CD14-positive monocyte (primary cell): ENCODE data around the gene CRP. TPM values are rescaled to one million over a fixed set of nuclear protein-coding genes. Genes with fewer than 3 reads are reported as not detected.

Experiments used
- DNase-seq, 3 donors: peaks; one replicate each; pipeline ENCODE4 v3.0.0-alpha.2; 2011 to 2022
- H2AFZ ChIP-seq: 2 replicates; pipeline ENCODE4 v1.6.0; 2012; ENCODE audit warnings: mild to moderate bottlenecking, low read depth, low read length, inconsistent platforms; ENCODE audit not compliant: insufficient read depth, poor library complexity, severe bottlenecking
- H3K27ac ChIP-seq, 2 donors: 1 replicate in 1 of 2; 2 replicates in 1 of 2; pipeline ENCODE4 v1.5.1; 2012 to 2013; ENCODE audit warnings: low read length in 2 of 2, control low read depth in 1 of 2, inconsistent platforms in 1 of 2, low read depth in 1 of 2, mild to moderate bottlenecking in 1 of 2
- H3K27me3 ChIP-seq, 2 donors: one replicate each; pipeline versions ENCODE4 v1.6.0 to v1.6.1; 2011 to 2013; ENCODE audit warnings: low read length in 2 of 2; ENCODE audit not compliant: control insufficient read depth in 2 of 2, insufficient read depth in 2 of 2
- H3K36me3 ChIP-seq, 2 donors: replicated peaks in 1 of 2; 1 replicate in 1 of 2; 2 replicates in 1 of 2; pipeline versions ENCODE4 v1.5.1 to v1.6.1; 2012 to 2013; ENCODE audit warnings: low read length in 2 of 2, control low read depth in 1 of 2, inconsistent platforms in 1 of 2, mild to moderate bottlenecking in 1 of 2; ENCODE audit not compliant: insufficient read depth in 2 of 2, control insufficient read depth in 1 of 2
- H3K4me1 ChIP-seq, 2 donors: 1 replicate in 1 of 2; 2 replicates in 1 of 2; pipeline versions ENCODE4 v1.5.1 to v1.6.1; 2012 to 2013; ENCODE audit warnings: low read length in 2 of 2, control low read depth in 1 of 2, inconsistent platforms in 1 of 2, mild to moderate bottlenecking in 1 of 2, moderate library complexity in 1 of 2; ENCODE audit not compliant: insufficient read depth in 2 of 2, control insufficient read depth in 1 of 2
- H3K4me2 ChIP-seq: replicated peaks from 2 replicates; pipeline ENCODE3; 2012; ENCODE audit warnings: low read length, moderate library complexity, mild to moderate bottlenecking; ENCODE audit not compliant: poor library complexity, severe bottlenecking; ENCODE audit errors: extremely low read depth
- H3K4me3 ChIP-seq, 3 experiments: fragments of 200-600 bp in 1 of 3; sonication (generic) in 1 of 3; replicated peaks in 1 of 3; 1 replicate in 2 of 3; 2 replicates in 1 of 3; pipeline ENCODE4 v1.5.1; 2011 to 2013; ENCODE audit warnings: low read length in 3 of 3, mild to moderate bottlenecking in 3 of 3, control low read depth in 2 of 3, low read depth in 2 of 3, inconsistent platforms in 1 of 3, moderate library complexity in 1 of 3
- H3K79me2 ChIP-seq: 2 replicates; pipeline ENCODE4 v1.6.0; 2012; ENCODE audit warnings: mild to moderate bottlenecking, control low read depth, inconsistent platforms, low read length, moderate library complexity; ENCODE audit not compliant: insufficient read depth
- H3K9ac ChIP-seq: 2 replicates; pipeline ENCODE4 v1.6.0; 2017; ENCODE audit warnings: low read length, mild to moderate bottlenecking; ENCODE audit not compliant: insufficient read depth, poor library complexity, severe bottlenecking
- H3K9me3 ChIP-seq, 2 donors: replicated peaks in 1 of 2; 1 replicate in 1 of 2; 2 replicates in 1 of 2; pipeline versions ENCODE4 v1.5.1 to v1.6.1; 2012 to 2013; ENCODE audit warnings: low read length in 2 of 2, control low read depth in 1 of 2; ENCODE audit not compliant: control insufficient read depth in 1 of 2, insufficient read depth in 1 of 2
- H4K20me1 ChIP-seq: 2 replicates; pipeline ENCODE4 v1.6.0; 2012; ENCODE audit warnings: mild to moderate bottlenecking, low read length, control low read depth, moderate library complexity; ENCODE audit not compliant: insufficient read depth
- H3K27ac Mint-ChIP-seq, 7 donors: one replicate each; pipeline ENCODE4 v1.8.0; 2020; ENCODE audit warnings: mild to moderate bottlenecking in 7 of 7, mixed read lengths in 7 of 7, moderate library complexity in 6 of 7, inconsistent platforms in 2 of 7
- H3K27me3 Mint-ChIP-seq, 3 donors: one replicate each; pipeline ENCODE4 v1.8.0; 2021 to 2022; ENCODE audit warnings: low read depth in 3 of 3, mild to moderate bottlenecking in 3 of 3, mixed read lengths in 3 of 3, moderate library complexity in 3 of 3, inconsistent platforms in 1 of 3
- H3K36me3 Mint-ChIP-seq, 2 donors: one replicate each; pipeline ENCODE4 v1.8.0; 2020; ENCODE audit warnings: mixed read lengths in 2 of 2, inconsistent platforms in 1 of 2, mild to moderate bottlenecking in 1 of 2
- H3K4me1 Mint-ChIP-seq: one replicate; pipeline ENCODE4 v1.8.0; 2020; ENCODE audit warnings: mild to moderate bottlenecking, mixed read lengths
- H3K4me3 Mint-ChIP-seq, 2 donors: one replicate each; pipeline ENCODE4 v1.8.0; 2020; ENCODE audit warnings: mild to moderate bottlenecking in 2 of 2, mixed read lengths in 2 of 2, moderate library complexity in 1 of 2
- H3K9me3 Mint-ChIP-seq, 7 donors: one replicate each; pipeline ENCODE4 v1.8.0; 2020 to 2022; ENCODE audit warnings: mixed read lengths in 7 of 7, mild to moderate bottlenecking in 6 of 7, moderate library complexity in 6 of 7, inconsistent platforms in 2 of 7
- CTCF ChIP-seq: fragments of 200-600 bp; IDR thresholded peaks from one replicate; pipeline ENCODE4 v1.8.0; 2022; ENCODE audit warnings: antibody characterized with exemption, mild to moderate bottlenecking
- WGBS: methylation state at CpG from one replicate; pipeline ENCODE4 v1.1.5; 2013; ENCODE audit warnings: missing lambda C conversion rate; ENCODE audit not compliant: insufficient coverage; 5-methylcytosine and 5-hydroxymethylcytosine counted together
- intact Hi-C, 2 donors: fragments of 100-400 bp; cut with micrococcal nuclease; formaldehyde crosslinking; loops; one replicate each; pipeline versions ENCODE4 v1.15.0 to v1.15.1; 2023
- polyA plus RNA-seq, 3 donors: library from polyadenylated mRNA; depleted of rRNA in 1 of 3; unstranded in 2 of 3; stranded (reverse) in 1 of 3; fragments of 300-500 nt in 2 of 3; fragments of >200 nt in 1 of 3; fragmentation: Illumina TruSeq in 2 of 3; gene quantifications; 1 replicate in 2 of 3; 2 replicates in 1 of 3; pipeline ENCODE4 v1.2.3, GENCODE V29; 2012 to 2021

CRP gene
- polyA plus RNA-seq, 3 donors = not detected

- Mint-ChIP-seq H3K9me3 (peaks cover 0 to 6% (median 0%) of the 10 kb centered on the region in 7 donors), H3K36me3 (no peaks in the 10 kb centered on the region), H3K27ac (no peak overlapping the region), H3K27me3 (peaks cover 0 to 2% (median 2%) of the 10 kb centered on the region in 3 donors), H3K4me1 (peaks cover 6% of the 10 kb centered on the region), H3K4me3 (no peak overlapping the region)
- Histone ChIP-seq H2AFZ (peak overlapping the region; percentile 27), H3K27ac (no peak overlapping the region), H3K27me3 (no peaks in the 10 kb centered on the region), H3K36me3 (no peaks in the 10 kb centered on the region), H3K9ac (no peak overlapping the region), H3K4me1 (peaks cover 0 to 3% of the 10 kb centered on the region in 2 donors), H3K4me3 (no peak overlapping the region), H3K9me3 (no peaks in the 10 kb centered on the region), H3K4me2 (no peak overlapping the region), H3K79me2 (no peaks in the 10 kb centered on the region), H4K20me1 (no peaks in the 10 kb centered on the region)
- DNase-seq = no peak
- no CpG with 5 or more reads among the region's 3 CpGs for WGBS
- intact Hi-C loops = no loop called here
- no peak for TF ChIP-seq CTCF
These were observed 14.7 kb downstream of the CRP start for GRCh38 chr1:159699653-159700052.

- Mint-ChIP-seq H3K27me3 (peaks cover 0 to 2% (median 2%) of the 10 kb centered on the region in 3 donors), H3K4me1 (peaks cover 6% of the 10 kb centered on the region), H3K27ac (no peak overlapping the region), H3K9me3 (peaks cover 0 to 6% (median 0%) of the 10 kb centered on the region in 7 donors), H3K36me3 (no peaks in the 10 kb centered on the region), H3K4me3 (no peak overlapping the region)
- DNase-seq = no peak
- H3K79me2 ChIP-seq = no peaks in the 10 kb centered on the region
- H3K4me1 ChIP-seq = peaks cover 0 to 3% of the 10 kb centered on the region in 2 donors
- H3K4me3 ChIP-seq = no peak overlapping the region
- H3K36me3 ChIP-seq = no peaks in the 10 kb centered on the region
- H3K27ac ChIP-seq = no peak overlapping the region
- no peak overlapping the region for H3K4me2 ChIP-seq
- no peaks in the 10 kb centered on the region for H4K20me1 ChIP-seq
- no peak overlapping the region for H2AFZ ChIP-seq
- no peaks in the 10 kb centered on the region for H3K27me3 ChIP-seq
- intact Hi-C loops = no loop called here
- no peaks in the 10 kb centered on the region for H3K9me3 ChIP-seq
- no peak overlapping the region for H3K9ac ChIP-seq
- TF ChIP-seq CTCF = no peak
These were observed 15.1 kb downstream of the CRP start for GRCh38 chr1:159699246-159699645.
